Measurements from ENCODE around the gene SCRN2. TPM values are rescaled to one million over a fixed set of nuclear protein-coding genes. Genes with fewer than 3 reads are reported as not detected.

The SCRN2 gene
- total RNA-seq, 1 experiment from 2014 or later, result 50.8 TPM

- TF ChIP-seq FOXP1 (CRISPR knock-in tag; IDR thresholded peaks at IDR 0.05; ENCODE audit: borderline replicate concordance) (no peak), GRHL2 (CRISPR knock-in tag; IDR thresholded peaks at IDR 0.05; ENCODE audit: insufficient replicate concordance, severe bottlenecking) (no peak), ZBTB21 (CRISPR knock-in tag; IDR thresholded peaks at IDR 0.05; ENCODE audit: borderline replicate concordance) (no peak), MAX (CRISPR knock-in tag; IDR thresholded peaks at IDR 0.05) (no peak), PRDM15 (CRISPR knock-in tag; IDR thresholded peaks at IDR 0.05) (peak; percentile 15; the same call in 1 of the 2 replicates)
- DNase-seq (ENCODE audit: low spot score) (no peak), ATAC-seq (0 out of 2 replicates have a peak, but pooled peaks have one; percentile 0)
- Mint-ChIP-seq H3K36me3 (no peaks in the 10 kb centered on the region), H3K4me1 (peaks cover 42% of the 10 kb centered on the region), H3K27me3 (ENCODE audit: low read depth) (peaks cover 92% of the 10 kb centered on the region), H3K4me3 (peak overlapping the region; percentile 71), H3K27ac (no peak overlapping the region), H3K9me3 (no peaks in the 10 kb centered on the region)
- POLR2A ChIA-PET, result interaction anchor here (1.1 to 2.3 kb wide), 4 partner anchors 22 to 54 kb away, joined by 3 to 12 read pairs (median 4); no protein-coding TSS in a partner anchor
- CTCF ChIA-PET, result interaction anchor here (1.0 to 19.3 kb wide), 8 partner anchors 8 to 175 kb away, joined by 3 to 1122 read pairs (median 6); partner anchors contain the start of genes CDK5RAP3, LRRC46, MRPL10 and SCRN2
These were observed 9.3 kb upstream of the SCRN2 start for GRCh38 chr17:47850373-47850691.

GRCh38 chr17:47848198-47848513 is 7.1 kb upstream of the SCRN2 start:
- no peaks in the 10 kb centered on the region for H3K9me3 Mint-ChIP-seq
- peaks cover 47% of the 10 kb centered on the region for H3K4me1 Mint-ChIP-seq
- H3K27me3 Mint-ChIP-seq (ENCODE audit: low read depth), result peaks cover 83% of the 10 kb centered on the region
- peak overlapping the region; percentile 48 for H3K4me3 Mint-ChIP-seq
- no peaks in the 10 kb centered on the region for H3K36me3 Mint-ChIP-seq
- H3K27ac Mint-ChIP-seq, result no peak overlapping the region
- POLR2A ChIA-PET, result interaction anchor here (0.7 to 2.2 kb wide), 3 partner anchors 37 to 99 kb away, joined by 3 to 15 read pairs (median 12); partner anchors contain the start of gene SP2
- CTCF ChIA-PET, result interaction anchor here (0.7 to 19.3 kb wide), 39 partner anchors 9 to 199 kb away, joined by 3 to 1122 read pairs (median 7); partner anchors contain the start of genes CDK5RAP3, LRRC46, MRPL10 and OSBPL7
- TF ChIP-seq NFATC4 (CRISPR knock-in tag; IDR thresholded peaks at IDR 0.05), result no peak
- 0 out of 2 replicates have a peak, but pooled peaks have one; percentile 37 for TF ChIP-seq ARID4B (CRISPR knock-in tag; IDR thresholded peaks at IDR 0.05; ENCODE audit: borderline replicate concordance)
- TF ChIP-seq NR1H2 (CRISPR knock-in tag; IDR thresholded peaks at IDR 0.05), result no peak
- TF ChIP-seq ZNF416 (CRISPR knock-in tag; IDR thresholded peaks at IDR 0.05), result no peak
- TF ChIP-seq ATF6 (CRISPR knock-in tag; IDR thresholded peaks at IDR 0.05), result no peak
- TF ChIP-seq MYBL2 (CRISPR knock-in tag; IDR thresholded peaks at IDR 0.05), result no peak
- TF ChIP-seq ZNF512 (CRISPR knock-in tag; IDR thresholded peaks at IDR 0.05; ENCODE audit: borderline replicate concordance), result no peak
- no peak for TF ChIP-seq TCF7 (CRISPR knock-in tag; IDR thresholded peaks at IDR 0.05; ENCODE audit: low read depth)
- ATAC-seq (no peak), DNase-seq (ENCODE audit: low spot score) (no peak)
